ENCODE data around the gene CFAP100.

GRCh38 chr3:126393563-126393962, 1.1 kb upstream of the CFAP100 start:
- TF ChIP-seq, protein P1, sequence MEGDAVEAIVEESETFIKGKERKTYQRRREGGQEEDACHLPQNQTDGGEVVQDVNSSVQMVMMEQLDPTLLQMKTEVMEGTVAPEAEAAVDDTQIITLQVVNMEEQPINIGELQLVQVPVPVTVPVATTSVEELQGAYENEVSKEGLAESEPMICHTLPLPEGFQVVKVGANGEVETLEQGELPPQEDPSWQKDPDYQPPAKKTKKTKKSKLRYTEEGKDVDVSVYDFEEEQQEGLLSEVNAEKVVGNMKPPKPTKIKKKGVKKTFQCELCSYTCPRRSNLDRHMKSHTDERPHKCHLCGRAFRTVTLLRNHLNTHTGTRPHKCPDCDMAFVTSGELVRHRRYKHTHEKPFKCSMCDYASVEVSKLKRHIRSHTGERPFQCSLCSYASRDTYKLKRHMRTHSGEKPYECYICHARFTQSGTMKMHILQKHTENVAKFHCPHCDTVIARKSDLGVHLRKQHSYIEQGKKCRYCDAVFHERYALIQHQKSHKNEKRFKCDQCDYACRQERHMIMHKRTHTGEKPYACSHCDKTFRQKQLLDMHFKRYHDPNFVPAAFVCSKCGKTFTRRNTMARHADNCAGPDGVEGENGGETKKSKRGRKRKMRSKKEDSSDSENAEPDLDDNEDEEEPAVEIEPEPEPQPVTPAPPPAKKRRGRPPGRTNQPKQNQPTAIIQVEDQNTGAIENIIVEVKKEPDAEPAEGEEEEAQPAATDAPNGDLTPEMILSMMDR (IDR thresholded peaks at IDR 0.05), result no peak
- TF ChIP-seq POLR2A (IDR thresholded peaks at IDR 0.05) (no peak), POLR2AphosphoS5 (IDR thresholded peaks at IDR 0.05) (no peak), EP300 (IDR thresholded peaks at IDR 0.05; ENCODE audit: low read depth) (no peak)

Data from transverse colon (tissue), 4 donors.